HepG2 (cell line): Measurements from ENCODE around the gene AOX1. TPM values are rescaled to one million over a fixed set of nuclear protein-coding genes. Genes with fewer than 3 reads are reported as not detected.

ENCODE experiments used
- ATF7-NPFF ChIP-seq: sonication (generic); formaldehyde crosslinking; IDR thresholded peaks from 2 replicates; pipeline ENCODE4 v1.8.1; 2023; ENCODE audit warnings: mild to moderate bottlenecking, low read depth, missing genetic modification reagents, moderate library complexity
- CHCHD3 ChIP-seq: sonication (generic); formaldehyde crosslinking; IDR thresholded peaks from 2 replicates; pipeline ENCODE4 v1.8.0; 2022; ENCODE audit warnings: mild to moderate bottlenecking, missing genetic modification reagents, moderate library complexity
- GATAD1 ChIP-seq: IDR thresholded peaks from 2 replicates; pipeline ENCODE4 v1.6.1; 2016; ENCODE audit warnings: missing genetic modification reagents, missing compliant biosample characterization
- HIVEP1 ChIP-seq: sonication (generic); formaldehyde crosslinking; IDR thresholded peaks from 2 replicates; pipeline ENCODE4 v1.4.0; 2020; ENCODE audit warnings: mild to moderate bottlenecking, missing genetic modification reagents
- HNF4G ChIP-seq, 2 experiments: sonication (generic) in 1 of 2; formaldehyde crosslinking in 1 of 2; IDR thresholded peaks; 2 replicates each; pipeline versions ENCODE4 v1.4.0 to v1.6.1; 2011 to 2020; ENCODE audit warnings: borderline replicate concordance in 2 of 2, low read depth in 2 of 2, mild to moderate bottlenecking in 2 of 2, low read length in 1 of 2, missing genetic modification reagents in 1 of 2, moderate library complexity in 1 of 2
- HNRNPLL ChIP-seq: fragments of 200-400 bp; formaldehyde crosslinking; IDR thresholded peaks from 2 replicates; pipeline ENCODE4 v1.6.1; 2017; ENCODE audit warnings: mild to moderate bottlenecking, low read depth, low read length; ENCODE audit not compliant: poor library complexity, severe bottlenecking
- IKZF1 ChIP-seq: fragments of 450-650 bp; IDR thresholded peaks from 2 replicates; pipeline ENCODE4 v1.7.1; 2016
- NFE2L1 ChIP-seq: sonication (generic); formaldehyde crosslinking; IDR thresholded peaks from 2 replicates; pipeline ENCODE4 v1.4.0; 2020; ENCODE audit warnings: missing genetic modification reagents, mild to moderate bottlenecking, borderline replicate concordance
- NFRKB ChIP-seq: fragments of 450-650 bp; IDR thresholded peaks from 2 replicates; pipeline ENCODE4 v1.6.1; 2017
- RARG ChIP-seq: sonication (generic); formaldehyde crosslinking; IDR thresholded peaks from 2 replicates; pipeline ENCODE4 v1.4.0; 2020; ENCODE audit warnings: low read depth, mild to moderate bottlenecking, missing genetic modification reagents
- SMAD3 ChIP-seq: sonication (generic); formaldehyde crosslinking; IDR thresholded peaks from 2 replicates; pipeline ENCODE4 v1.4.0; 2020; ENCODE audit warnings: missing genetic modification reagents
- TCF7L2 ChIP-seq: IDR thresholded peaks from 2 replicates; pipeline ENCODE4 v1.6.1; 2011; ENCODE audit warnings: mild to moderate bottlenecking, low read depth, low read length, moderate library complexity
- TSC22D2 ChIP-seq: sonication (generic); formaldehyde crosslinking; IDR thresholded peaks from 2 replicates; pipeline ENCODE4 v1.5.1; 2020; ENCODE audit warnings: missing genetic modification reagents, mild to moderate bottlenecking, borderline replicate concordance
- XRCC5 ChIP-seq: fragments of 200-400 bp; formaldehyde crosslinking; optimal IDR thresholded peaks from 2 replicates; pipeline ENCODE3; 2017; ENCODE audit warnings: mild to moderate bottlenecking, low read length
- ZFAT ChIP-seq: sonication (generic); formaldehyde crosslinking; conservative IDR thresholded peaks from 2 replicates; pipeline ENCODE4 v1.8.1; 2023; ENCODE audit warnings: missing genetic modification reagents, inconsistent platforms
- ZKSCAN1 ChIP-seq: fragments of 150-350 bp; IDR thresholded peaks from 2 replicates; pipeline ENCODE4 v1.6.1; 2014; ENCODE audit warnings: low read length
- ZNF383 ChIP-seq: sonication (generic); formaldehyde crosslinking; IDR thresholded peaks from 2 replicates; pipeline ENCODE4 v1.4.0; 2020; ENCODE audit warnings: missing genetic modification reagents, mild to moderate bottlenecking, borderline replicate concordance
- ZNF546 ChIP-seq: sonication (generic); formaldehyde crosslinking; conservative IDR thresholded peaks from 2 replicates; pipeline ENCODE4 v1.8.1; 2023; ENCODE audit warnings: mild to moderate bottlenecking, missing genetic modification reagents
- ZNF598 ChIP-seq: sonication (generic); formaldehyde crosslinking; IDR thresholded peaks from 2 replicates; pipeline ENCODE4 v1.5.1; 2020; ENCODE audit warnings: mild to moderate bottlenecking, missing genetic modification reagents, borderline replicate concordance
- ZNF615 ChIP-seq: sonication (generic); formaldehyde crosslinking; IDR thresholded peaks from 2 replicates; pipeline ENCODE4 v1.5.0; 2020; ENCODE audit warnings: mild to moderate bottlenecking, missing genetic modification reagents, borderline replicate concordance
- ZNF644 ChIP-seq: IDR thresholded peaks from 2 replicates; pipeline ENCODE4 v1.6.1; 2016; ENCODE audit warnings: low read depth
- ZSCAN22 ChIP-seq: sonication (generic); formaldehyde crosslinking; IDR thresholded peaks from 2 replicates; pipeline ENCODE4 v1.4.0; 2020; ENCODE audit warnings: mild to moderate bottlenecking, missing genetic modification reagents
- polyA plus RNA-seq, 8 experiments: library from polyadenylated mRNA; depleted of rRNA in 3 of 8; stranded (reverse) in 7 of 8; unstranded in 1 of 8; fragments of >200 nt; fragmentation: Illumina TruSeq in 4 of 8; extraction: Trizol in 4 of 8; gene quantifications; 2 replicates each; pipeline versions ENCODE4 v1.2.1 to v1.2.3, GENCODE V29; 2011 to 2016; ENCODE audit warnings: low read depth in 4 of 8, missing spikeins in 1 of 8, mixed read lengths in 1 of 8; ENCODE audit not compliant: insufficient read depth in 1 of 8
- total RNA-seq, 5 experiments: library from RNA; depleted of rRNA; stranded (reverse); fragments of >200 nt; fragmentation: Illumina TruSeq; extraction: Trizol; gene quantifications; 2 replicates each; pipeline ENCODE4 v1.2.3, GENCODE V29; 2016; ENCODE audit warnings: low read depth in 1 of 5
- TF ChIP-seq, protein P1 (sequence below): sonication (generic); formaldehyde crosslinking; IDR thresholded peaks from 2 replicates; pipeline ENCODE4 v1.9.0; 2021; ENCODE audit warnings: missing genetic modification reagents, borderline replicate concordance
- TF ChIP-seq, protein P2 (sequence below): sonication (generic); formaldehyde crosslinking; IDR thresholded peaks from 2 replicates; pipeline ENCODE4 v1.5.1; 2020; ENCODE audit warnings: missing genetic modification reagents, mild to moderate bottlenecking, borderline replicate concordance
- TF ChIP-seq, protein P3 (sequence below): sonication (generic); formaldehyde crosslinking; IDR thresholded peaks from 2 replicates; pipeline ENCODE4 v1.4.0; 2020; ENCODE audit warnings: mild to moderate bottlenecking, missing genetic modification reagents
- TF ChIP-seq, protein P4 (sequence below): sonication (generic); formaldehyde crosslinking; IDR thresholded peaks from 2 replicates; pipeline ENCODE4 v1.4.0; 2020; ENCODE audit warnings: missing genetic modification reagents

The AOX1 gene
- total and polyA plus RNA-seq, 2 of the 13 experiments (the other 11 are each of a cell fraction or from before 2014, with no cell fraction given) = 9.2 to 18.0 TPM

DNA sequence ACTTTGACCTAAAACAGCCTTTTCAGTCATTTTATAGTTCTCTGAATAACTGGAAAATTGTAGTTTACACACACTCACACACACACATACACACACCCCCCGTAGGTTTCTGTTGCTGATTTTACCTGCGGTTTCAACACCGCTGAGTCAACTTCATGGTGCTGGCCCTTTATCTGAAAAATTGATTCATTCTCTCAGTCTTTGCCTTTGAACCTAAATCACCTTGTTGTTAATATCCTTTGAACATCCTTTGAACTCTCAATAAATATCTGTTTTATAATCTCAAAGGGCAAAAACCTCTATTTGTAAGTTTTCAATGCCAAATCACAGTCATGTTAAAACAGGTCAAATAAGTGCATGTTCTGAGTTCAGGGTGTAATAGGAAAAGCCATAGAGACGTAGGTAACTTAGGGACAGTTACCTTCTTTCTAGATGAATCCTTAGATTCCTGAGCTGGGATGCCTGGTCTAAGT lies 116.9 kb downstream of the AOX1 start (continued):
- TF ChIP-seq, protein P1, sequence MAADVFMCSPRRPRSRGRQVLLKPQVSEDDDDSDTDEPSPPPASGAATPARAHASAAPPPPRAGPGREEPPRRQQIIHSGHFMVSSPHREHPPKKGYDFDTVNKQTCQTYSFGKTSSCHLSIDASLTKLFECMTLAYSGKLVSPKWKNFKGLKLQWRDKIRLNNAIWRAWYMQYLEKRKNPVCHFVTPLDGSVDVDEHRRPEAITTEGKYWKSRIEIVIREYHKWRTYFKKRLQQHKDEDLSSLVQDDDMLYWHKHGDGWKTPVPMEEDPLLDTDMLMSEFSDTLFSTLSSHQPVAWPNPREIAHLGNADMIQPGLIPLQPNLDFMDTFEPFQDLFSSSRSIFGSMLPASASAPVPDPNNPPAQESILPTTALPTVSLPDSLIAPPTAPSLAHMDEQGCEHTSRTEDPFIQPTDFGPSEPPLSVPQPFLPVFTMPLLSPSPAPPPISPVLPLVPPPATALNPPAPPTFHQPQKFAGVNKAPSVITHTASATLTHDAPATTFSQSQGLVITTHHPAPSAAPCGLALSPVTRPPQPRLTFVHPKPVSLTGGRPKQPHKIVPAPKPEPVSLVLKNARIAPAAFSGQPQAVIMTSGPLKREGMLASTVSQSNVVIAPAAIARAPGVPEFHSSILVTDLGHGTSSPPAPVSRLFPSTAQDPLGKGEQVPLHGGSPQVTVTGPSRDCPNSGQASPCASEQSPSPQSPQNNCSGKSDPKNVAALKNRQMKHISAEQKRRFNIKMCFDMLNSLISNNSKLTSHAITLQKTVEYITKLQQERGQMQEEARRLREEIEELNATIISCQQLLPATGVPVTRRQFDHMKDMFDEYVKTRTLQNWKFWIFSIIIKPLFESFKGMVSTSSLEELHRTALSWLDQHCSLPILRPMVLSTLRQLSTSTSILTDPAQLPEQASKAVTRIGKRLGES (CRISPR knock-in tag) = no peak
- TF ChIP-seq ZNF383 (CRISPR knock-in tag) = no peak
- TF ChIP-seq ATF7-NPFF = no peak
- TF ChIP-seq SMAD3 (CRISPR knock-in tag) = no peak
- no peak for TF ChIP-seq NFRKB
- TF ChIP-seq HNF4G (IDR thresholded peaks at IDR 0.05; ENCODE audit: borderline replicate concordance, low read depth, low read length) = peak; percentile 49; the same call in 1 of the 2 replicates
- TF ChIP-seq HNF4G (CRISPR knock-in tag; IDR thresholded peaks at IDR 0.05; ENCODE audit: borderline replicate concordance, low read depth) = no peak
- TF ChIP-seq ZNF598 (CRISPR knock-in tag) = no peak
- TF ChIP-seq HIVEP1 = no peak
- TF ChIP-seq, protein P2, sequence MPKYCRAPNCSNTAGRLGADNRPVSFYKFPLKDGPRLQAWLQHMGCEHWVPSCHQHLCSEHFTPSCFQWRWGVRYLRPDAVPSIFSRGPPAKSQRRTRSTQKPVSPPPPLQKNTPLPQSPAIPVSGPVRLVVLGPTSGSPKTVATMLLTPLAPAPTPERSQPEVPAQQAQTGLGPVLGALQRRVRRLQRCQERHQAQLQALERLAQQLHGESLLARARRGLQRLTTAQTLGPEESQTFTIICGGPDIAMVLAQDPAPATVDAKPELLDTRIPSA = no peak
- no peak for TF ChIP-seq ZFAT (CRISPR knock-in tag)
- TF ChIP-seq ZNF546 (CRISPR knock-in tag) = no peak
- TF ChIP-seq ZKSCAN1 = no peak
- TF ChIP-seq, protein P3, sequence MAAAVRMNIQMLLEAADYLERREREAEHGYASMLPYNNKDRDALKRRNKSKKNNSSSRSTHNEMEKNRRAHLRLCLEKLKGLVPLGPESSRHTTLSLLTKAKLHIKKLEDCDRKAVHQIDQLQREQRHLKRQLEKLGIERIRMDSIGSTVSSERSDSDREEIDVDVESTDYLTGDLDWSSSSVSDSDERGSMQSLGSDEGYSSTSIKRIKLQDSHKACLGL (CRISPR knock-in tag) = no peak
- TF ChIP-seq ZNF644 (CRISPR knock-in tag) = no peak
- no peak for TF ChIP-seq CHCHD3 (CRISPR knock-in tag)
- no peak for TF ChIP-seq GATAD1 (CRISPR knock-in tag)
- TF ChIP-seq, protein P4, sequence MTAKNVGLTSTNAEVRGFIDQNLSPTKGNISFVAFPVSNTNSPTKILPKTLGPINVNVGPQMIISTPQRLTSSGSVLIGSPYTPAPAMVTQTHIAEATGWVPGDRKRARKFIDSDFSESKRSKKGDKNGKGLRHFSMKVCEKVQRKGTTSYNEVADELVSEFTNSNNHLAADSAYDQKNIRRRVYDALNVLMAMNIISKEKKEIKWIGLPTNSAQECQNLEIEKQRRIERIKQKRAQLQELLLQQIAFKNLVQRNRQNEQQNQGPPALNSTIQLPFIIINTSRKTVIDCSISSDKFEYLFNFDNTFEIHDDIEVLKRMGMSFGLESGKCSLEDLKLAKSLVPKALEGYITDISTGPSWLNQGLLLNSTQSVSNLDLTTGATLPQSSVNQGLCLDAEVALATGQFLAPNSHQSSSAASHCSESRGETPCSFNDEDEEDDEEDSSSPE (CRISPR knock-in tag) = no peak; the same call in 1 of the 2 replicates
- peak; percentile 95 for TF ChIP-seq TCF7L2
- TF ChIP-seq TSC22D2 (CRISPR knock-in tag) = no peak
- TF ChIP-seq HNRNPLL = no peak
- TF ChIP-seq IKZF1 = no peak
- no peak for TF ChIP-seq ZNF615 (CRISPR knock-in tag)
- TF ChIP-seq NFE2L1 (CRISPR knock-in tag) = no peak
- TF ChIP-seq ZSCAN22 (CRISPR knock-in tag) = no peak
- no peak for TF ChIP-seq XRCC5
- TF ChIP-seq RARG = no peak
